Measurements from ENCODE around the gene XPC.

Gene XPC

GRCh38 chr3:14146381-14147065, 31.9 kb downstream of the XPC start:
- FAIRE-seq = no peak

DNA sequence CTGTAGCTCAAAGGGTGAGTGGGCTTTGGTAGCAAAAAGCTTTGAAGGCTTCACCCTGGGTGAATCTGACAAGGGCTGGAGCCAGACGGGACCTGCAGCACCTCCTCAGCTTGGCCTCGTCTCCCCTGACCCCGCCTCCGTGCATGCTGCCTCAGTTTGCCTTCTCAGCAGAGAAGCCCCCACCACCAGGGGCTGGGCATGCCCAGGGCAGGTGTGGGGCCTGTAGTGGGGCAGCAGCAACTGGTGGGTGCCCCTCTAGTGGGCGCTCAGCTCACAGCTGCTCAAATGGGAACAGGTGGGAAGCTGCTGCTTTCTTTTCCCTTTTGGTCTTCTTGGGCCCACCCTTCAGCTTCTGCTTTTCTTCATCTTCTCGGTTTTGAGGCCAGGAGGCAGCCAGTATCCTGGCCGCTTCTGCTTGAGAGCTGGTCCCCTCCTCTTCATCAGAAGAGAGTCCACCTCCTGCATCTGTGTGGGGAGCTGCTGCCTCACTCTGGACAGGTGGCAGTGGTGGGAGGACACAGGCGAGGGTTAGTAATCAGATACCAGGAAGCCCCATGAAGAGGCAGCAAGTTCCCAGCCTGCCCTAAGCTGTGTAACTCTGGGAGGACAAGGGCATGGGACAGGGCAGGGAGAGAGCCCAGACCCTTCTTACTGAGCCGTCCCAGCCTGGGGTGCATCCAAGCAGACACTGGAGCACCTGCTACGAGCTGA, 32.6 kb downstream of the XPC start:
- no peak for FAIRE-seq

- no peak for FAIRE-seq
Observed at GRCh38 chr3:14145236-14145635, 33.2 kb downstream of the XPC start.

- peak; percentile 97 for FAIRE-seq
Observed at GRCh38 chr3:14144423-14145075, 33.9 kb downstream of the XPC start.

DNA sequence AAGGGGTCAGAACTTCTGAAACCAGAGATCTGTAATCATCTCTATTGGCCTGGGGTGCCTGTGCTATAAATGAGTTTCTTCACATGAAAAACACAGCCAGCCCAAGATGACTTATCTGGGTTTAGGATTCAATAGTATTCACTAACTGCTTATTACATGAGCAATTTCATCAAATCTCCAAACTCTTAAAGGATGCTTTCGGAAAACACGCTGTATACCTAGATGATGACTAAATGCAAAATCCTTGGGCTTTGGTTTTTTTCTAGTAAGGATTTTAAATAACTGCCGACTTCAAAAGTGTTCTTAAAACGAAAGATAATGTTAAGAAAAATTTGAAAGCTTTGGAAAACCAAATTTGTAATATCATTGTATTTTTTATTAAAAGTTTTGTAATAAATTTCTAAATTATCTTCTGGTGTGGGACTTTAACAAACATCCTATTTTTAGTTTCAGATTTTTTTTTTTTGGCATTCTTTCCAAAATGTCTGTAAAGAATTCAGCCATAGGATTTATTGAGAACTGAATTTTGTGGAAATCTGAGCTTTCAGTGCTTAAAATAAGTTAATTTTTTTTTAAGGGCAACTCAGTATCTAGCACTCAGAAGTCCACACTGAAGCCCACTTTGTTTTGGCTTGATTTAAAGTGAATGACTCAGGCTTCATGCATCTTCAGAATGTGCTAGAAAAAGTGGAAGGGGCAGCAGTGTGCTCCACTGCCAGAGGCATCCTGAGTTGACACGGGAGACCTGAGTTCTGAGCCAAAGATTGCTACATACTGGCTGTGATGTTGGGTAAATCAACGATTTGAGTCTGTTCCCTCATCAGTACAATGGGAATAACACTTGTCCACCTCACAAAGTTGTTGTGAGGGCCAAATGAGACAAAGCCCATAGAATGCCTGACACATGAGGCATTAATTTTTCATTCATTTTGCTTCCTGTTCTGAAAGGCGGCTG, 34.9 kb downstream of the XPC start:
- peak; percentile 81 for FAIRE-seq

DNA sequence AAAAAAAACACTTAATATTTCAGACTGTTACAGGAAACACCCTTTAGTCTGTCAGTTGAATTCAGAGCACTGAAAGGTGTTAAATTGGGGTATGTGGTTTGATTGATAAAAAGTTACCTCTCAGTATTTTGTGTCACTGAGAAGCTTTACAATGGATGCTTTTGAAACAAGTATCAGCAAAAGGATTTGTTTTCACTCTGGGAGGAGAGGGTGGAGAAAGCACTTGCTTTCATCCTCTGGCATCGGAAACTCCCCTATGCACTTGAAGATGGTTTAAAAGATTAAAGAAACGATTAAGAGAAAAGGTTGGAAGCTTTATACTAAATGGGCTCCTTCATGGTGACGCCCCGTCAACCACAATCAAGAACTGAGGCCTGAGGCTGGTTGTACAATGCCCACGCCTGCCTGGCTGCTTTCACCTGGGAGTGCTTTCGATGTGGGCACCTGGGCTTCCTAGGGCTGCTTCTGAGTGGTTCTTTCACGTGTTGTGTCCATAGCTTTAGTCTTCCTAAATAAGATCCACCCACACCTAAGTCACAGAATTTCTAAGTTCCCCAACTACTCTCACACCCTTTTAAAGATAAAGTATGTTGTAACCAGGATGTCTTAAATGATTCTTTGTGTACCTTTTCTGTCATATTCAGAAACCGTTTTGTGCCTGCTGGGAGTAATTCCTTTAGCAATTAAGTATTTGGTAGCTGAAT, 35.7 kb downstream of the XPC start:
- FAIRE-seq = no peak

- no peak for FAIRE-seq
Observed at GRCh38 chr3:14141602-14142341, 36.6 kb downstream of the XPC start.

DNA sequence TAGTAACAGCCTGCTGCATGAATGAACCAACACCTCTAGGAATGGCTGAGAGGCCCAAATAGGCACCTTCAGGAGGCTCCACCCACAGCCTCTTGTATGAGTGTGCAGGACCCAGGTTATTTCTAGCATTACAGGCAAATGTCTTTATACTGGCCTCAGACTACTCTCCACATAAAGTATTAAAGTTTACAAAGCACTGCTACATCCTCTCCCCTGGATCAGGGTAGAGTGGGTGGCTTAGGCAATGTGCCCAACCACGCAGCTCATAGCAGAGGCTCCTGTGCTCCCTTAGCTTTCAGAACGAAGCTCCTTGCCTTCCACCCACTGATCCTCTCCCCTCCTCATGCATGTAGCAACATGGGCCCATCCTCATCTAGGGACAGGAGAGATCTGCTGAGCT, 37.3 kb downstream of the XPC start:
- FAIRE-seq = no peak

DNA sequence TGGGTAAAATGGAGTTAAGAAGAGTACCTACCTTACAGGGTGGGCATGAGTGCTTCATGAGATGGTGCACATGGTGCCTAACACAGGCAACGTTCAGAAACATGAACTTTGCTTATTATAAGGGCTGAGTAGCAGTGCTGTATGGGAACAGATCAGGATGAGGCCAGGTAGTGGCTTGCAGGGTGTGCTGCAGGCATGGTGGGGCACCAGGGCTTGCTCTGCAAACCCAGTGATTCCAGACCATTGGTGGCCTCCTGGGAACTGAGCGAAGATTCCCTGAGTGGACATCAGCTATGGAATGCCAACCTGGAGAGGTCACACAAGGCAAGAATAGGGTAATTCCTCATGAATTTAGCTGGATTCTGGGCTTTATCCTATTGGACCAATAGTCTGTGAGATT, 37.7 kb downstream of the XPC start:
- FAIRE-seq = no peak

GRCh38 chr3:14139771-14140170, 38.6 kb downstream of the XPC start:
- no peak for FAIRE-seq

DNA sequence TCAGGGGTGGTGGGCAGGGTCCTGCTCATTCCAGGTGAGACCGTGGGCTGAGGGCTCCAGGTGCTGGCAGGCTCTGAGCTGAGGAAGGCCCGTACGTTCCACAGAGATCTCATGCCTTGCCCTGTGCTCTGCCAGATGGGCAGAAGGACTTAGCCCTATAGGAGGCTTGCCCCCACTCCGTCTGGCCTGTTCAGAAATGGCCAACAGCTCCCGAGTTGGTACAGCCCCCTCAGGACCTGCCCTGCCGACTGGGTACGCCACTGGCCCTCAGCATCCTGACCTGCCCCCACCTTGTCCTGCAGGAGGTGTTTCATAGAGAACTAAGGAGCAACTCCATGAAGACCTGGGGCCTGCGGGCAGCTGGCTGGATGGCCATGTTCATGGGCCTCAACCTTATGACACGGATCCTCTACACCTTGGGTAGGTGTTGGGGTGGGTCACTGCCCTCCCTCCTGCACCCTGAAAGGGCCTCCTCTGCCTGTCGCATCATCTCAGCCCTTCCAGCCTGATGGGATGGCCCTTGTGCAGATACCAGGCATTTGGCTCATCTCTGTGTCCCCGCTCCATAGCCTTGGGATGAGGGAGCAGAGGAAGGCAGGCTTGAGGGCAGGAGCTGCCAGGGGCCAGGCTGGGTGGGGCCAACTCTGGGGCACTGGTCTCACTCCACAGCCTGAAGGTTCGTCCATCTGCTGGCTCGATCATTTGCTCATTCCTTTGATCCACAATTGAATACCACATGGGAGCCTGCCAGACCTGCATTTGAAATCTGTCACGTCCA, 39.3 kb downstream of the XPC start:
- FAIRE-seq = no peak

GRCh38 chr3:14138109-14138877, 40.1 kb downstream of the XPC start:
- no peak for FAIRE-seq

DNA sequence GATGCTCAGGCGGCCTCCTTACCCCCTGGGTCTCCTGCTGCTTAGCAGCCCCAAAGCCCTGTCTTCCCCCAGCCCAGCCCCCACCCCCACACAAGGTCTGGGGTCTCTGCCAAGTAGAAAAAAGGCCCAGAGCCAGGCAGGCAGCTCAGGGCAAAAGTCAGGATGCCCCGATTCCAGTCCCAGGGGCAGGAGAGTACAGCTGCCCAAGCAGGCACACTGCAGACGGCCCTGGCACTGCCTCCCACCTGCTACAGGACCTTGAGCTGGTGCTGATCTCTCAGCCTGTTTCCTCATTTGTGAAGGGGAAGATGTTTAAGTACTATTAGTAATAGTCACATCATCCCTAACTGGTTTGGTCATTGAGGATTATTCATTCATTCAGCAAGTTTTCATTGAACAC, 41.0 kb downstream of the XPC start:
- FAIRE-seq = no peak

- no peak for FAIRE-seq
Observed at GRCh38 chr3:14137004-14137403, 41.4 kb downstream of the XPC start.

DNA sequence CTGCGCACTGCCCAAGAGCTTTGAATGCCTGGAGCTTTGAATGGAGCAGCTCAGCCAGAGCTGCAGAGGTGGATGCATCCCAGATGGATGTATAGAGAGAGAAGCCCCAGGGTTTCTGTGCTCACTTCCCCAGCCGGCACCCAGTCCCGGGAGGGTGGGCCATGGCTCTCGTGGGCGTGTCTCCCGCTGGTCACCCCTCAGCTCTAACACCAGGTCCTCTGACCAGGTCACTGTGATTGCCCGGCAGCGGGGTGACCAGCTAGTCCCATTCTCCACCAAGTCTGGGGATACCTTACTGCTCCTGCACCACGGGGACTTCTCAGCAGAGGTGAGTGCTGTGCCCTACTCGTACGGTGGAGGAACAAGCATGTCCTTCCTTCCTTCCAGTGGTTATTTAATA, 42.8 kb downstream of the XPC start:
- FAIRE-seq = no peak

DNA sequence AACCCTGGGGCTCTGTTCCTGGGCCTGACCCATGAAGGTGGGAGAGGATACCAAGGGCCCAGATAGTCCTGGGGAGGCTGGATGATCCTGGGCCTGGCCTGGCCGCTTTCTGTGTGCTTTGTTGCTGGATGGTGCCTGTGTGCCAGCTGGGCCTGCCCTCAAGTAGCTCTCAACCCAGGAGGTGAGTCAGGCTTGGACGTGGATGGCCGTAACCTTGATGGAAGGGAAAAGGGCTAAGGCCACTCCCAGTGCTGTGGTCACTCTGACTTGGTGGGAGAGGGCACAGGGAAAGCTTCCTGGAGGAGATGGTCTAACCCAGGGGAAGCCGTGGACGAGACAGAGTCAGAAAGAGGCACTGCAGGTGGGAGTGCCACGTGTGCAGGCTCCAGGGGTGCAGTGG, 44.1 kb downstream of the XPC start:
- FAIRE-seq = no peak

DNA sequence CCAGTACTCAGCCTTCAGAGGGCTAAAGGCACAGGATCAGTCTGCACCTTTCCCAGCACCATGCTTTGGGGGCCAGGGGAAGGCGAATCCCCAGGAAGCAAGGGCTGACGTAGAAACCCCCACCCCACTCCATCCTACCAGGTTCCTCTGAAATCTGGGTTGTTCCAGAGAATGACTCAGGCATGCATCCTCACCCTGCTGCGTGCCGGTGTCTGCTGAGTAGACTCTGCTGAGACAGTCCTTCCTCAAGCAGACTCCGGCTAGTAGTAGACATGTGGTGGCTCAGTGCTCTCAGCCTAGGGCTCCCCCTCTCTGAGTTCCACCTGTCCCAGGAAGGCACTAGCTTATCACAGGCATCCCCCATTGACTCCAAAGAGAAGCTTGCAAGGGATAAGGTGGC, 44.5 kb downstream of the XPC start:
- FAIRE-seq = no peak

- no peak for FAIRE-seq
Observed at GRCh38 chr3:14133188-14133800, 45.1 kb downstream of the XPC start.

DNA sequence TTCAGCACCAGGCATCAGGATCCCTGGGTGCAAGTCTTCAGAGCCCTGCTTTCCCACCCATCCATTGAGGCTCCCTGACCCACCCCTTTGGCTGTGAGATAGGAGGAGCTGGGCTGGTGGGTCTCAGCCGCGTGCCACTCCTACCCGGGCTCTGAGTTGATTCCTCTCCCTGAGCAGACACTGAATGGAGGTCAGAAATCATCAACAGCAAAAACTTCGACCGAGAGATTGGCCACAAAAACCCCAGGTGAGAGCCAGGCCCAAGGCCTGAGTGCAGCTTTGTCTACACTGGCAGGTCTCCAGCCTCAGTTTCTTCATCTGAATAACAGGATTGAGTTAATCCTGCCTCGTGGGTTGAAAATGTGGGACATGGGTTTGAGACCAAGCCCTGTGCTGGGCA, 45.7 kb downstream of the XPC start:
- FAIRE-seq = no peak
